Glutamatergic neuron (in vitro differentiated cells): ENCODE data around the gene CSNK1G2. TPM values are rescaled to one million over a fixed set of nuclear protein-coding genes. Genes with fewer than 3 reads are reported as not detected.

Source experiments
- DNase-seq: peaks from one replicate; pipeline ENCODE4 v3.0.0; 2022
- H3K27ac Mint-ChIP-seq: one replicate; pipeline ENCODE4 v1.8.0; 2020; ENCODE audit warnings: mild to moderate bottlenecking, mixed read lengths, inconsistent platforms; ENCODE audit not compliant: unreplicated experiment
- H3K27me3 Mint-ChIP-seq: one replicate; pipeline ENCODE4 v1.8.0; 2020; ENCODE audit warnings: mild to moderate bottlenecking, moderate library complexity, mixed read lengths, inconsistent platforms; ENCODE audit not compliant: unreplicated experiment
- H3K36me3 Mint-ChIP-seq: one replicate; pipeline ENCODE4 v1.8.0; 2020; ENCODE audit warnings: mild to moderate bottlenecking, mixed read lengths, inconsistent platforms; ENCODE audit not compliant: unreplicated experiment
- H3K4me1 Mint-ChIP-seq: one replicate; pipeline ENCODE4 v1.8.0; 2020; ENCODE audit warnings: mild to moderate bottlenecking, low read depth, mixed read lengths, inconsistent platforms; ENCODE audit not compliant: unreplicated experiment
- H3K4me3 Mint-ChIP-seq: one replicate; pipeline ENCODE4 v1.8.0; 2020; ENCODE audit warnings: mild to moderate bottlenecking, mixed read lengths, inconsistent platforms; ENCODE audit not compliant: unreplicated experiment
- H3K9me3 Mint-ChIP-seq: one replicate; pipeline ENCODE4 v1.8.0; 2020; ENCODE audit warnings: mild to moderate bottlenecking, moderate library complexity, mixed read lengths, inconsistent platforms; ENCODE audit not compliant: unreplicated experiment
- total RNA-seq: library from RNA; stranded (reverse); fragmentation: NEBNext Ultra II Directional; extraction: Animal tissue kit (Norgen Biotek cat#: 25700); gene quantifications from one replicate; pipeline ENCODE4 v1.2.1, GENCODE V29; 2021; ENCODE audit not compliant: unreplicated experiment
- TF ChIP-seq, protein P1 (sequence below): fragments of 200-600 bp; sonication (generic); IDR thresholded peaks from one replicate; pipeline ENCODE4 v1.5.0; 2021; ENCODE audit not compliant: partially characterized antibody, unreplicated experiment

CSNK1G2 gene
- total RNA-seq, 1 donor from 2014 or later = 104 TPM

DNA sequence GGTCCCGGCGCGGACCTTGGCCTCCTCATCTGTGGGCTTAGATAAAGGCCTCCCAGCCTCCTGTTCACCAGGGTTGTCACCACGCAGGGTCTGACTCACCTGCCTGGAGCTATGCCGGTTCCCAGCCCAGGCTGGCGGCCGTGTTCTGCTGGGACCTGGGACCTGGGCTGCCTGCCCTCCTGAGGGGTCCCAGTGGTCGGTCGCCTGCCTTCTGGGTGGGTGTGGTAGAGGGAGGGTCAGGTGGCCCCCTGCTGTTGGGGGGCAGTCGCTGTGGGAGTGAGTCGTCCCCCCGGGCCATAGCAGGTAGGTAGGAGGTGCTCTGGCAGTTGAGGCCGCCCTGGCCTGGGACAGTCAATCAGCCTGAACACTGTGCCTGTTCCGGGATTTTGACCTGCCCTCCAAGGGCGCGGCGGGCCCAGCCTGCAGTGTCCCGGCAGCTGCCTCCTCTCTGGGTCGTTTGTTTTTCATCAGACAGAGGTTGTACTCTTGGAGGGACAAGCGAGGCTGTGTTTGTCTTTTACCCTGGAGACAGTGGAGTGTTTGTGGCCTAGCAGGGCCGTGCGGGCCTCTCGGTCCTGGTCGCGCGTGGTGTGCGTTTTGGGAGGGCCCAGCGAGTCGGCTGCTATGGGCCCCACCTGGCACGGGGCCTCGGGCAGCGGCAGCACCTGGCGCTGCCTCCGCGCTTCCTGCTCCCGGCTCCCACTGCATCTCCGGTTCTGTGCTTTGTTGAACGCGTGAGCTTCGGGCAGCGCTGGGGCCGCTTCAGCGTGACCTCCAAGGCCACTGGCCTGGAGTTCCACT, 33.2 kb upstream of the CSNK1G2 start:
- H3K4me1 Mint-ChIP-seq = peaks cover 4% of the 10 kb centered on the region
- peaks cover 5% of the 10 kb centered on the region for H3K27me3 Mint-ChIP-seq
- no peaks in the 10 kb centered on the region for H3K36me3 Mint-ChIP-seq

DNA sequence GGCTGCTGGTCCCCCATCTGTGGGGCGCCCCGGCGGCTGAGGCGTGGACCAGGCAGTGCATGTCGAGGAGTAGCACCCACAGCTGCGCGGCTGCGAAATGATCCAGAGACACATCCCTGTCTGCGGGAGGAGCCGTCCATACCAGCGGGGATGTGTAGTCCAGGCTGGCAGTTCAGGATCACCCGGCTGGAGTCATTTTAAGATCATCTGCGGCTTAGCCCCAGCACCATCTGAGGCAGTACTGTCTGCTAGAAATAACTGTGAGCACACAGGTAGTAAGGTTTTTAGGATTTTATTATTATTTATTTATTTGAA, 32.7 kb upstream of the CSNK1G2 start:
- H3K9me3 Mint-ChIP-seq = peaks cover 5% of the 10 kb centered on the region
- TF ChIP-seq, protein P1, sequence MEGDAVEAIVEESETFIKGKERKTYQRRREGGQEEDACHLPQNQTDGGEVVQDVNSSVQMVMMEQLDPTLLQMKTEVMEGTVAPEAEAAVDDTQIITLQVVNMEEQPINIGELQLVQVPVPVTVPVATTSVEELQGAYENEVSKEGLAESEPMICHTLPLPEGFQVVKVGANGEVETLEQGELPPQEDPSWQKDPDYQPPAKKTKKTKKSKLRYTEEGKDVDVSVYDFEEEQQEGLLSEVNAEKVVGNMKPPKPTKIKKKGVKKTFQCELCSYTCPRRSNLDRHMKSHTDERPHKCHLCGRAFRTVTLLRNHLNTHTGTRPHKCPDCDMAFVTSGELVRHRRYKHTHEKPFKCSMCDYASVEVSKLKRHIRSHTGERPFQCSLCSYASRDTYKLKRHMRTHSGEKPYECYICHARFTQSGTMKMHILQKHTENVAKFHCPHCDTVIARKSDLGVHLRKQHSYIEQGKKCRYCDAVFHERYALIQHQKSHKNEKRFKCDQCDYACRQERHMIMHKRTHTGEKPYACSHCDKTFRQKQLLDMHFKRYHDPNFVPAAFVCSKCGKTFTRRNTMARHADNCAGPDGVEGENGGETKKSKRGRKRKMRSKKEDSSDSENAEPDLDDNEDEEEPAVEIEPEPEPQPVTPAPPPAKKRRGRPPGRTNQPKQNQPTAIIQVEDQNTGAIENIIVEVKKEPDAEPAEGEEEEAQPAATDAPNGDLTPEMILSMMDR = no peak
- no peak overlapping the region for H3K4me3 Mint-ChIP-seq
- H3K27ac Mint-ChIP-seq = no peak overlapping the region
- H3K36me3 Mint-ChIP-seq = no peaks in the 10 kb centered on the region
- no peak for DNase-seq
- peaks cover 4% of the 10 kb centered on the region for H3K4me1 Mint-ChIP-seq
- H3K27me3 Mint-ChIP-seq = peaks cover 5% of the 10 kb centered on the region

More for the DNA sequence above, 33.2 kb upstream of the CSNK1G2 start:
- no peak overlapping the region for H3K27ac Mint-ChIP-seq
- TF ChIP-seq, protein P1 = no peak
- peaks cover 5% of the 10 kb centered on the region for H3K9me3 Mint-ChIP-seq
- no peak overlapping the region for H3K4me3 Mint-ChIP-seq
- no peak for DNase-seq

DNA sequence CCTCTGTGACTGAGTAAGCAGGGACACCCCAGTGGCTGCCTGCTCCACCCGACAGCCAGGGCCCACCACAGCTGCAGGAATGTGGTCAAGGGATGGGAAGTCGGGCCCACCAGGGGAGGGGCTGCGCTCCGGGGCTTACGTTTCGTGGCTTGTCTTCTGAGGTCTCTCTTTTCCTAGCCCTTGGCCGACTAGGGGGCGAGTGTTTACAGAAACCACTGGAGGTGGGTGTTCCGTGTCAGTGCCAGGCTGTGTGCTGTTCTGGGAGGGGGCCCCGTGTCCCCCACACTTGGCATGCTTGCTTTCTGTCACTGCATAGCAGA, 31.3 kb upstream of the CSNK1G2 start:
- Mint-ChIP-seq H3K4me1 (peaks cover 4% of the 10 kb centered on the region), H3K36me3 (no peaks in the 10 kb centered on the region), H3K27ac (no peak overlapping the region), H3K4me3 (no peak overlapping the region), H3K9me3 (peaks cover 2% of the 10 kb centered on the region), H3K27me3 (peaks cover 5% of the 10 kb centered on the region)
- TF ChIP-seq, protein P1 = no peak
- no peak for DNase-seq

DNA sequence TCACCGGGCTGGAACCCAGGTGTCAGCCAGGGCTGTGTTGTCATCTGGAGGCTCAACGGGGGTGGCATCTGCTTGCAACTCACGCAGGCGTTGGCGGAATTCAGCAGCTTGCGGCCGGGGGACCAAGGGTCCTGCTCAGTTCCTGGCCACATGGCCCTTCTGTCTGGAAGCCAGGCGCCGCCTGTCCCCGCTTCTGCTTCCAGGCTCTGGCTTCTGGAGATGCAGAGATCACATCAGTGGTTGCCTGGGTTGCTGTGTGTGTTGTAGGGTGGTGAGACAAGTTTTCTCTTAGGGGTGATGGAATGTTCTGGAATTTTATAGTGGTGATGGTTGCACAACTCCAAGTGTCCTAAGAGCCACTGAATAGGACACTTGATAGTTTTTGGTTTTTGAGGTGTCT, 30.8 kb upstream of the CSNK1G2 start:
- peaks cover 2% of the 10 kb centered on the region for H3K9me3 Mint-ChIP-seq
- H3K4me3 Mint-ChIP-seq = peak overlapping the region; percentile 44
- no peaks in the 10 kb centered on the region for H3K36me3 Mint-ChIP-seq
- TF ChIP-seq, protein P1 = no peak
- peaks cover 5% of the 10 kb centered on the region for H3K27me3 Mint-ChIP-seq
- peaks cover 4% of the 10 kb centered on the region for H3K4me1 Mint-ChIP-seq
- peak; percentile 54 for DNase-seq
- H3K27ac Mint-ChIP-seq = peak overlapping the region; percentile 80

DNA sequence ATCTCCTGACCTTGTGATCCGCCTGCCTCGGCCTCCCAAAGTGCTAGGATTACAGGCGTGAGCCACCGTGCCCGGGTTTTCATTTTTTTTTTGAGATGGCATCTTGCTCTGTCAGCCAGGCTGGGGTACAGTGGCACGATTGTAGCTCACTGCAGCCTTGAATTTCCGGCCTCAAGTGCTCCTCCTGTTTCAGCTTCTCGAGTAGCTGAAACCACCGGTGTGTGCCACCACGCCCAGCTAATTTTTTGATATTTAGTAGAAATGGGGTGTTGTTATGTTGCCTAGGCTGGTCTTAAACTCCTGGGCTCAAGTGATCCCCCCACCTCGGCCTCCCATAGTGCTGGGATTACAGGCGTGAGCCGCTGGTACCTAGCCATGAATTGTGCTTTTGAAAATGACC, 29.9 kb upstream of the CSNK1G2 start:
- DNase-seq = no peak
- peaks cover 4% of the 10 kb centered on the region for H3K4me1 Mint-ChIP-seq

More for the DNA sequence above, 29.9 kb upstream of the CSNK1G2 start:
- Mint-ChIP-seq H3K4me3 (no peak overlapping the region), H3K27ac (no peak overlapping the region), H3K36me3 (no peaks in the 10 kb centered on the region), H3K27me3 (peaks cover 4% of the 10 kb centered on the region), H3K9me3 (no peaks in the 10 kb centered on the region)
- TF ChIP-seq, protein P1 = no peak
